LNCaP clone FGC (cell line): ENCODE data around the gene PBX4.
A peak's percentile ranks its signal among the peaks of the same experiment; 100 is the strongest.
"Not testable (repeated sequence)": the region's sequence is repeated elsewhere in the genome, so short reads cannot be mapped to it uniquely, and the experiment has no call there.

ENCODE experiments used
- DNase-seq: peaks from one replicate; pipeline ENCODE4 v3.0.0-alpha.2; 2011; ENCODE audit warnings: low read depth
- H3K4me3 ChIP-seq: 2 replicates; pipeline ENCODE4 v1.5.1; 2011; ENCODE audit warnings: mild to moderate bottlenecking, low read depth, low read length, control low read depth
- CTCF ChIP-seq: IDR thresholded peaks from 2 replicates; pipeline ENCODE4 v1.5.1; 2012; ENCODE audit warnings: mild to moderate bottlenecking; ENCODE audit not compliant: control insufficient read depth, insufficient read depth; ENCODE audit errors: extremely low read depth

The PBX4 gene

GRCh38 chr19:19618219-19619051 is at the start of gene PBX4:
Gene PBX4 (minus strand): TSS chr19:19618687. CDS start chr19:19618629, 58 bp downstream.
- peak; percentile 61 for DNase-seq
- TF ChIP-seq CTCF, result no peak
- peak within 1 kb of the TSS; percentile 57 for H3K4me3 ChIP-seq

GRCh38 chr19:19665420-19665948 is 47.0 kb upstream of the PBX4 start:
- not testable (repeated sequence) for H3K4me3 ChIP-seq, DNase-seq

- 0 out of 2 replicates have a peak, but pooled peaks have one; percentile 13 for TF ChIP-seq CTCF
- H3K4me3 ChIP-seq, result peak within 1 kb of the TSS; percentile 98
- DNase-seq, result peak; percentile 98
Observed at GRCh38 chr19:19663256-19664120, 45.0 kb upstream of the PBX4 start, which contains the start of gene ATP13A1. Gene ATP13A1 (minus strand): TSS chr19:19663676. CDS start chr19:19663666, 10 bp downstream.

- TF ChIP-seq CTCF, result no peak
- DNase-seq, result no peak
- peak overlapping the region; percentile 98 for H3K4me3 ChIP-seq
Observed at GRCh38 chr19:19662871-19663255, 44.4 kb upstream of the PBX4 start.

GRCh38 chr19:19662344-19662743 is 43.9 kb upstream of the PBX4 start:
- TF ChIP-seq CTCF, result no peak
- no peak for DNase-seq
- H3K4me3 ChIP-seq, result peak overlapping the region; percentile 98

- DNase-seq, result no peak
- peak overlapping the region; percentile 98 for H3K4me3 ChIP-seq
- TF ChIP-seq CTCF, result no peak
Observed at GRCh38 chr19:19661675-19662251, 43.3 kb upstream of the PBX4 start.

- DNase-seq, result no peak
- no peak for TF ChIP-seq CTCF
- H3K4me3 ChIP-seq, result no peak overlapping the region
Observed at GRCh38 chr19:19661141-19661674, 42.7 kb upstream of the PBX4 start.
